Glomerular visceral epithelial cell (primary cell): ENCODE data around the gene MLKL.
"Not testable (repeated sequence)": the region's sequence is repeated elsewhere in the genome, so short reads cannot be mapped to it uniquely, and the experiment has no call there.

Source experiments
- DNase-seq: peaks from one replicate; pipeline ENCODE4 v3.0.0-alpha.2; 2016; ENCODE audit errors: extremely low spot score

Gene MLKL

DNA sequence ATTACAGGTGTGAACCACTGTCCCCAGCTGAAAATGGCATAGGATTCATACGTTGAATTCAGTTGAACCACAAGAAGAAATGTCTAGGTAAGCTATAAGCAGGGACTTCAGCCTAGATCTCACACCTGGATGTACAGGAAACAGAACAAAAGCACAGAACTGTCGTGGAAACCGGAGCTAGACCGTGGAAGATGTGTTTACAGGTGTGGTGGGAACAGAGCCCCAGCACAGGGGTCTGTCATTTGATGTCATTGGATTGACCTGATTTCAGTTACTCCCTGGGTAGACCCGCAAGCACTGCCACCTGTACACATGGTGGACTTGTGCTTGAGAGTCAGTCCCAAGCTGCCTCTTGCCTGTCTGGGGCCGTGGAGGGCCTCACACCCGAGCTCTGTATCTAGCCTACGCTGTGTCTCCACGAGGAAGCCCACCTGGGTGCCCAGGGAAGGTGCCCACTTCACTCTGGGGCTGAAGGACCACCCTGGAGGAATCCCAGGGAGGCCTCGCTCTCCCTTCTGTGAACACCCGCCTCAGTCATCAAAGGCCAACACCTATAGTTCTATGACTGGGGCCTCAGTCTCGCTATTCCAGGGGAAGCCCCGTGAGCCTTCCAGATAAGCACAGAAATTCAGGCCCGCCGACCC lies 32.2 kb upstream of the MLKL start:
- no peak for DNase-seq

DNA sequence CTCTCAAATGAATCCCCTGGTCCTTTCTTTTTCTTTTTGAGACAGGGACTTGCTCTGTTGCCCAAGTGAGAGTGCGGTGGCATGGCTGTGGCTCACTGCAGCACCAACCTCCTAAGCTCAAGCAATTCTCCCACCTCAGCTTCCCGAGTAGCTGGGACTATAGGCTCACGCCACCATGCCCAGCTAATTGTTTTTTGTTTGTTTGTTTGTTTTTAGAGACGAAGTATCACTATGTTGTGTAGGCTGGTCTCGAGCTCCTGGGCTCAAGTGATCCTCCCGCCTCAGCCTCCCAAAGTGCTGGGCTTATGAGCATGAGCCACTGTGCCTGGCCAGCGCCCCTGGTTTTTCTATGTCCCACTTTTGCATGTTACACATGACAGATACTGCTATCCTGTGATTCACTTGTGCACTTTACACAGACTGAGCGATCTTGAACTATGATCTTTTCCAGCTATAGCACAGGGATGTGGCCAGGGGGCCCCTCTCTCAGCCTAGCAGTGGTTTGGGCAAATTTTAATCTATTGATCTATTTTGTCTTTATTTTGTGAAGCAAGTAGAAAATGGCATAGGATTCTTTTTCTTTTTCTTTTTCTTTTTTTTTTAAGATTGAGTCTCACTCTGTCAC lies 31.3 kb upstream of the MLKL start:
- no peak for DNase-seq

DNA sequence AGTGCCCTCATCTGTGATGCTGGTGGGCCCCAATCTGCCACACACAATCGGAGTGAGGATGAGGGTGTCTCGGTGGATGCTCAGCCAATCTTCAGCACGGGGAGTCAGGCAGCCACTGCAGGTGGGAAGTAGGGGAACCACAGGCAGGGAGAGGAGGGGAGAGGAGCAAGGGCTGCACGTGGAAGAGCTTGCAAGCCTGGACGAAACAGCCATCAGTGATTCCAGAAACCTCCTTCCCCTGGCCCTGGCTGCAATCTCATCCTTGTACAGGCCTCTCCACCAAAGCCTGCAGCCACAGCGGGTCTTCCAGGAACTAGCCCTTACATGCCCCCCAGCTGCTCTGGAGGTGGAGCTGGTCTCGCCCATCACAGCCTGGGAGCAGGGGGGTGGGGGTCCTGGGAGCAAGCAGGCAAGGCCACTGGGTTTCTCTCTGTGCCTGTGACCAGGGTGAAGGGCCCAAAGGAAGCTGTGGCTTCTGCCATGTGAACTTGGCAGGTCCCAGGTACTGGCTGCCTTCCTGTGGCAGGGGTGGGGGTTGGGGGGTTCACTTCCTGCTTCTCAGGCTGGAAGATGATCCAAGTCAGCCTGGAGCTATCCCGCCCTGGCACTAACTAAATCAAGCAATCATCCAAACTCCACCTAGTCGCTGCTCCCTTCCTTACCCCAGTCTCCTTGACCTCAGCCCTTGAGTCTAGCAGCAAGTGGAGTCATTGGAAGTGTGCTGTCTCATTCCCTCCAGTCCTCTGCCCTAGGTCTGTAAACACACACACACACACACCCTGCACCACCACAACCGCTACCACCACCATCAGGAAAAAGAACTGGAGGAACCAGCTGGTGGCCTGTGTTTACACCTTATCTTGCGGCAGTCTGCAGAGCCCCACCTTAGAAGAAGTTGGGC lies 29.4 kb upstream of the MLKL start:
- DNase-seq, result no peak

DNA sequence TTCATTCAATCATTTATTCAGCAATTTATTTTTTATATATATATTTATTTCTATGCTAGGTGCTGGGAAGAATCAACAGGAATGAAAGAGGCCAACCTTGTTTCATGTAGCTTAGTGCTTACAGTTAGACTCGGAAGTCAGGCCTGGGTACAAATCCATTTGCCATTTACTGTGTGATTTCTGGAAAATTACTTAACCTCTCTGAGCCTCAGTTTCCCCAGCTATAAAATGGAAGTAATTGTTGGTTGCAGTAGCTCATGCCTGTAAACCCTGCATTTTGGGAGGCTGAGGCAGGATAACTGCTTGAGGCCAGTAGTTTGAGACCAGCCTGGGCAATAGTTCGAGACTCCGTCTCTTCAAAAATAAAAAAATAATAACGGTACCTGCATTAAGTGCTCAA lies 27.2 kb upstream of the MLKL start:
- no peak for DNase-seq

DNA sequence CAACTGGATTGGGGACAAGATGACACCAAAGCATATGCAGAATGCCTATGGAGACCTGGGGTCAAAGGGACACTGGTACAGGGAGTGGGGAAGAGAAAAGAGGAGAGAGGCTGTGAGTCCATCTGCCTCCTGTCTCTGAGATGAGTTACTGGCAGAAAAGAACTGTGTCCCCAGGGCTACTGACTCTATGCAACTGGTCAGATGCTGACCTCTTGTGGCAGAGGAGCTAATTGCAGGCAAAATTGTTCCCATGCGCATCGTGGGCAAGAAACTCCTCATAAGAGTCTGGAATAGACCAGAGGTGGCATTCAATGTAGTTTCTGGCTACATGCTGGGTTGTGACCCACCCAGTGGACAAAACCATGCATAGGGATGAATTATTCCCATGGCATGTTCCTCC lies 26.1 kb upstream of the MLKL start:
- no peak for DNase-seq

DNA sequence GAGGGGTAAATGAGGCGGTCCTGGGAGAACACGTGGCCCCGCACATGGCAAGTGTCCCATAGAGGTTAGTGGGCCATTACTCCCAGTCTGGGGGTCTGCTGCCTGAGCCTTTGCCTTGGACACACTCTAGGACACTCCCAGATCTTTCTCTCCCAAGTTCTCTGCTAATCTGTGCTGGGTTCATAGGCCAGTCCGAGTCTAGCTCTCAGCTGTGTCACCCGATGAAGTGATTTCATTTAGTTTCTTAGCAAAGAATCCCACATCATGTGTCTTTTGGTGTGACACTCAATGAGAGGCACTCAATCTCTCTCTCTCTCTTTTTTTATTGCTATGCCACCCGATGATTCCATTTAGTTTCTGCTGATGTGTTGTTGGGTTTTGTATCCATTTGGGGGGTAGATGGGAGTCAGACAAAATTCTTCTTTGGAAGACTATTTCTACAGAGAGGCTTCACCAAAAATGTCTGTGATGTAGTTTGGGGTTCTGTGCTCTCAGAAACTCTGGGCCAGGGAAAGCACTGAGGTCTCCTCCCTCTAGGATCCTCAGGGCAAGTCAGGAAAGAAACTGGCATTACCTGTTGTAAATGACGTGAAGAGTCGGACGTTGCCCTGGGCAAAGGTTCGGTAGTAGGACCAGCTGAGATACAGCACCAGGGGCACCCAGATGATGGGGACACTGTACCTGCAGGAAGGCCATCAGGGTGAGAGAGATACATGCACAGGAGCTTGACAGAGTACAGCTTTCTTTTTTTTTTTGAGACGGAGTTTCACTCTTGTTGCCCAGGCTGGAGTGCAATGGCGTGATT lies 25.2 kb upstream of the MLKL start:
- DNase-seq, result no peak

DNA sequence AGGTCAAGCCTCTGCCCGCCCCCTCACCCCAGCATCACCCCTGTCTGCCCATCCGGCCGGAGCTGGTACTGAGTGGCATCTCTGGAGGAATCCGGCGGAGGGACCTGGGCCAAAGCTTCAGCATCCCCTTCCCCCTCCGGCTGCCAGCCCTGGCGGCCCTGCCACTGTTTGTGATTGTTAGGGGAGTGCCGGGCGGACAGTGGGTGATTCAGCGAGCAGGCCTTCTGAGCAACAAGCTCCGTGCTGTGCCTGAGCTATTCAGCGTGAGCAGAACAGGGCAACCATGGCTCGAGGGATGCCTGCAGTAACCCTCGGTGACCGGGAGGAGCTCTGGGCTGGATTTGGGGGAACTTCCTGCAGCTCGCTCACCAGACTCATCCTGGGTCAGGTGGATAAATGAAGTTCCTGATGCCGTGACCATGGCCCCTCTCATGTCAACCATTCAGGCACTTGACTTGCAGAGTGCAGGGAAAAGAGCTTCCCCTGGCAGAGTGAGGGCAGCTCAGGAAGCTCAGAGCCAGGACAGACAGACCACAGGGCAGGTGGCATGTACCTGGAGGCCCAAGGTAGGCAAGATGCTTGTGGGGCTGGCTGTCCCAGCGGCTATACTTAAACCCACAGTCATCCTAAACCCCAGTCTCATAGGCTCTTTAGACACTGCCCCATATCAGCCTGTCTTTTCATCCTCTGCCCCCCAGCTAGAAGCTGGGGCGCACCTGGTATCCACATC lies 24.3 kb upstream of the MLKL start:
- DNase-seq, result peak; percentile 43

DNA sequence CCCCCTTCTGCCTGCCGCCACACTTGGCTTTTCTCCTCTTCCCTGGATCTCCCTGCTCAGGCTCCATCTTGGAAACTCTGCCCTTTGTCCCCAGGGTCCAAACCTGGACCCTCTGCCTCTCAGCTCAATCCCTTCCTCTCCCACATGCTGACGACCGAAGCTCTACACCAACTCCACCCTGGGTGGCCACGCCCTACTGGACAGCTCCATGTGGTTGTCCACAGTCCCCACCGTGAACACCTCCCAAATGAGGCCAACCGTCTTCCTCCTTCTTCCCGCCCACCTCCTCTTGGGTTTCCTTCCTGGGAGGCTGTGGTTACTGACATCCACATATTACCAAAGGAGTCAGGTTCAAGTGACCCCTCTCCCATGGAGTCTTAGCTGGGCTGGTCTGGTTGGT lies 22.6 kb upstream of the MLKL start:
- no peak for DNase-seq

DNA sequence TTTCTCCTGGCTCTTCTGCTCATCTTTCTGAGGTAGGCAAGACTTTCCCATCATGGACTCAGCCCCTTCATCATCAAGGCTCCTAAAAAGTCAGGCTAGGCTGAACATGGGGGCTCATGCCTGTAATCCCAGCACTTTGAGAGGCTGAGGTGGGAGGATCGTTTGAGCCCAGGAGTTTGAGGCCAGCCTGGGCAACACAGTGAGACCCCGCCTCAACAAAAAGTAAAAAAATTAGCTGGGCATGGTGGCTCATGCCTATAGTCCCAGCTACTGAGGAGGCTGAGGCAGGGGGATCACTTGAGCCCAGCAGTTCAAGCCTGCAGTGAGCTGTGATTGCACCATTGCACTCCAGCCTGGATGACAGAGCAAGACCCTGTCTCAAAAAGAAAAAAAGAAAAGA lies 21.5 kb upstream of the MLKL start:
- DNase-seq, result not testable (repeated sequence)

DNA sequence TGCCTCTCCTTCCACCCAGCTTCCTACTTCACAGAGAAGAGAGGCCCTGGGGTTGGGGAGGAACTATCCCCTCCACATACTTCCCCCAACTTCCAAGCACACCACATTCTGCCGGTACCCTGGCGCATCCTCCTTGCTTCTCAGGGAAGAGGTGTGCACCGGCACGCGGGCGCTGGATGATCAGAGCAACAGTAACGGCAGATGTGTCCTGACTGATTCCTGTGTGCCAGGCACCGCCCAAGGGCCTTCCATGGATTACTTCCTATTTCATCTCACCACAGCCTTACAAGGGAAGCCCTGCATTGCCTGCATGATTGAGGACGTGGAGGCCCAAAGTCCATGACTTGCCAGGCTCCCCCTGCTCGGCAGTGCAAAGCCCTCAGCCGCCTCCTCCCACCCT lies 21.1 kb upstream of the MLKL start:
- no peak for DNase-seq

DNA sequence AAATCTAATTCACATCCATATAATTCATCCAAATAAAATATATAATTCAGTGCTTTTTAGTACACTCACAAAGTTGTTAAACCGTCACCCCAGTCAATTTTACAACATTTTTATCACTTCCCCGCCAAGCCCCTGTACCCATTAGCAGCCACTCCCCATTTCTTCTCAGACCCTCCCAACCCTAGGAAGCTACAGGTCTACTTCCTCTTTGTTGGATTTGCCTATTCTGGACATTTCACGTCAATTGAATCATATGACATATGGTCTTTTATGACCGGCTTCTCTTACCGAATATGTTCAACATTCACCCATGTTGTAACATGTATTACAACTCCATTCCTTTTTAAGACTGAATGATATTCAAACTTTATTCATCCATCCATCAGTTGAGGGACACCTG lies 19.9 kb upstream of the MLKL start:
- DNase-seq, result no peak

DNA sequence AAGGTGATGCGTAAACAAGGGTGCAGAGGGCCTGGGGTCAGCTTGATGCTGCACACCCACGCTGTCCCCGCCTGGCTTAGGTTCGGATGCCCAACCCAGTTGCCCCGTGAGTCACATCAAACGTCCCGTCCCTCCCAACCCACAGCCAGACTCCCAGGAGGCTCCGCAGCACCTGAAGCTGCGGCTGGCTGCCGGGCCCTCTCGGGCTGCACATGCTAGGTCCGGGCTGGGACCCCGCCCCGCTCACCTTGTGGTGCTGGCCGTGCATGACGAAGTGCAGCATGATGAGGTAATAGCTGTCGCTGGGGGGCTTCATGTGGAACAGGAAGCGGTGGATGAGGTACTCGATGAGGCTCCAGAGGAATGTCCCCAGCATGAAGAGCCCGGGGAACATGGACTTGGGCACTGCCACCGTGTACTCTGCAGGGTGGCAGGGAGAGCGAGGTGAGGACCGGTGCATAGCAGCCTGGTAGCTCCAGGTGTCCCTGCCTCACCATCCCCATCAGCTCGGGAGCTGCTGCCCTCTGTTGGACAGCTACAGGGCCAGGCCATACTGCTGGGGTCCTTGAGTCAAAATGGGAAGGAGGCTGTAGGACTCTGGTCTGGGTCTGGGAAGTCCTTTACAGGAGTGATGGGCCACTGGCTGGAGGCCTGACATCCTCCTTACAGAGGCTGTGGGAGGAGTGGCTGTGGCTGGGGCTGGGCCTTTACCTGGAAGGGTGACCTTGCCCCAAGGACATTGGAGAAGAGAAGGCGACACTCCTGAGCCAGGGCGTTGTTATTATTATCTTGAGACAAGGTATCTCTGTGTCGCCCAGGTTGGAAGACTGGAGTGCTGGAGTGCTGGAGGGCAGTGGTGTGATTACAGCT lies 18.3 kb upstream of the MLKL start:
- no peak for DNase-seq

DNA sequence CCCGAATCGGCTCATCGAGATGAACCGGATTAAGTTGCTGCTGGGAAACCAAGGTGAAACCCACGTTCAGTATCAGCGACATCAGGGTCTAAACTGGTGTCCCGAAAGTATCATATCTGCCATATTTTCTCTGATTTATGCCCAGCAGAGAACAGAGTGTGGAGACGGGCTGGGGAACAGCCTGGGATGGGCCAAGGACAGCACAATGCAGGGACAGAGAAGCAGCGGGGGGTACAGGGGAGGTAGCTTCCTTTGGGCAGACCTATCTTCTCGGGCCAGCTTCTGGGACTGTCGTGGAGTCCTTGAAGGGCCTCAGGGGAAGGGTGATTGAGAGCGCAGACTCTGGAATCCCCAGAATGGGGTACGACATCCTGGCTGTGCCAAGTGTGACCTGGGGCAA lies 17.5 kb upstream of the MLKL start:
- DNase-seq, result no peak

DNA sequence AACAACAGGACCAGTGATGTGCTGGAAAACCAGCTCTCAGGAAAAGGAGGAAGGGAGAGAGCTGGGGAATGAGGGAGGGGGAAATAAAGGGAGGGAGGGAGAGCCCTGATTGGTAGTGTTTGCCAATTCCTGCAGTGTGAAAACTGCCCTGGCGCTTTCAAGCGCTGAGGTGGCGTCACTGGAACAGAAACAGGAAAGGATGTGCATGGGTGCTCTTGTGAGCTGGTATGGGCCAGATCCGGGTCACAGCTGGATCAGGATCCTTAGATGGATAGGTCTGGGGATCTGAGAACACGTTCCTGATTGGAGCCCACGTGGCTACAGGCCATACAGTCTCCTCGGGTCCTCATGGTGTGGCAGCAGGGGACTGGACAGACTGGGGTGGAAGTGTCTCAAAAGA lies 16.7 kb upstream of the MLKL start:
- no peak for DNase-seq

DNA sequence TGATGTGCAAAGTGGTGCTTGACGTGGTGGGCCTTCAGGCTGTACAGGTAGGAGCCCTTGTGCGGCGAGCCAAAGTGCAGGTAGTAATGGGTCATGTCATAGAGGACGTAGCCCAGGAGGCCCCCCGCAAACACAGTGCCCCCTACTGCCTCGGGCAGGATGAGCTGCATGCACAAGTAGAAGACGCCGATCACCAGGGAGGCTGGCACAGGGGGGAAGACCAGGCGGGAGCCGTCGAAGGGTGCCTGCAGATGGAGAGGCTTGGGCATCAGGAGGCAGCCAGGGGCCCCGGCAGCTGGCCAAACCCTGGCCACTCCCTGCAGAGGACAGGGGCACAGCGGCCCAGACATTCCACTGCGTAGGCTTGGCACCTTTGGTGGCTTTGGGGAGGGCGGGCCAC lies 15.7 kb upstream of the MLKL start:
- no peak for DNase-seq

DNA sequence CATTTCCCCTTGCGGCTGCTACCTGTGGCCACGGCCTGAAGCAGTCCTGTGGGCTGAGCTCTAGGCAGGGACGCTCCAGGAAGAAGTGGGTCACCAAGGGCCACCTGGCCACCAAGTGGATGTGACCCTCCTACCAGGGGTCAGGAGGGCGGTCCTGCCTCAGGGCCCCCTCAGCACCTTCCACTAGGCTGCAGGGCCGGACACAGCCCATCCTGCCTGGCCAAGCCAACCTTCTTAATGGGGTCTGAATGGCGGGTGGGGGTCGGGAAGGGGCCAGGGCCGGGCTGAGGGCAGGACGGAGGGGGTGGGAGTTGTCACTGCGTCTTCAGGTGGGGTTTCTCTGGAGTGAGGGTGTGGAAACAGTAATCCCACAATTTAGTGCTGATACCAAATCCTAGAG lies 13.2 kb upstream of the MLKL start:
- no peak for DNase-seq

DNA sequence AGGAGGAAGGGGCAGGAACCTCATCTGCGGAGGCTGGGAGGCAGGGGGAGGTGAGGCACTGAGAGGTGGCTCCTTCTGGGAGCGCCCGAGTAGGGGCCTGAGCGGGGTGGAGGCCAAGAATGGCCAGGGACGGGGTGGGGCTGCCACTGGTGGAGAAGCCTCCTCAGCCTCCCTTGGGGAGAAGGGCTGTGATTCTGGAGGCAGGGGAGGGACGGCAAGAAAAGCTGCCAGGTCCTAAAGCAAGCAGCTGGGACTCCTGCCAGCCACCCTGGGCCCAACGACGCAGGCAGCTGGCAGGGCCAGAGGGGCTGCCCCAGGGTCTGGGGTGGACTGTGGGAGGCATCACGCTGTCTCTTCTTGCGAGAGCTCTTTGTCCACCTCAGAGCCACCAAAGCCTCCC lies 12.7 kb upstream of the MLKL start:
- DNase-seq, result no peak

DNA sequence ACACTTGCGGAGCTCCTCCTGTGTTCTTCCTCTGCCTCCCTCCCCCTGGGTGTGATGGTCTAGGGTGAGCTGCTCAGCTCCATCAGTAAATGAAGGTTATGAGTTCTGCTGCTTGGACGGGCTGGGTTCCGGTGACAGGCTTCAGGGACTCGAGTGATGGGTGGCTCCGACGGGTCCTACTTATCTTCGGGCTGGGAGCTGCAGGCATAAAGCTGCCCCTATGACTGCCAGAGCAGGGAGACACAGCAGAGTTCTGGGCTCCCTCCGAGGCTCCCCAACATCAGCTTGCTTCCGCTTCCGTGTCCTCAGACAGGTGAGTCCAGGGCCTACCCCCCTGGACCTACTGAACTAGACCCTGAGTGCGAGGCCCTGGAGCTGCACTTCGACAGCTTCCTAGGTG lies 11.3 kb upstream of the MLKL start:
- DNase-seq, result no peak

DNA sequence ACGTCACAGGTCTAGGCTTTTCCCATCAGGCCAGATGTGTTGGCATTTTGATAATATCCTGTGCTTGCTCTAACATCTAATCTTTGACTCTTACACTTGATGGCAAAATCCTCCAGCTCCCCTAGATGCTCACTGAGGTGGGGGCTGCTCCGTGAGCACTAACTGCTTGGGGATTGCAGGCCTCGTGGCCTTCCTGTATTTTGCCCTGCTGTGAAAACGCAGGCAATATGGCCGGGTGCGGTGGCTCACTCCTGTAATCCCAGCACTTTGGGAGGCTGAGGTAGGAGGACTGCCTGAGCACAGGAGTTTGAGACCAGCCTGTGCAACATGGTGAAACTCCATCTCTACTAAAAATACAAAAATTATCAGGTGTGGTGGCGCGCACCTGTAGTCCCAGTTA lies 9.7 kb upstream of the MLKL start:
- no peak for DNase-seq

DNA sequence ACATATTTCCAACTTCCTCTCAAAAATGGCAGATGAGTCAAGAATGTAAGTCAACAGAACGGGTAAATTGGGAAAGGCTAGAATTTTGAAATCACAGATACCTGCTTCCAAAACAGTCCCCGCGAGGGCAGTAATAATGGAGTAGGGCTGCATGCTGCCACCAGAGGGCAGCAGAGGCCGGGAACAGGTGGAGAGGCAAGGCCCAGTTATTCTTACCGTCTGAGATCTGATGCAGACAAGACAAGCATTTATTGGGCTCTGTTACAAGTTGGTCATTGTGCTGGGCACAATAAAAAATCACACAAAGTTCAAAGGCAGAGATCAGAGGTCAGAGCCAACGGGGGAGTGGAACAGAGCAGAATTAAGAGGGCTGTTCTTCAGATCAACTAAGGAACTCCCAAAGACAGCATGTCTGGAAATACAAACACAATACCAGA lies 8.8 kb upstream of the MLKL start:
- peak; percentile 74 for DNase-seq

DNA sequence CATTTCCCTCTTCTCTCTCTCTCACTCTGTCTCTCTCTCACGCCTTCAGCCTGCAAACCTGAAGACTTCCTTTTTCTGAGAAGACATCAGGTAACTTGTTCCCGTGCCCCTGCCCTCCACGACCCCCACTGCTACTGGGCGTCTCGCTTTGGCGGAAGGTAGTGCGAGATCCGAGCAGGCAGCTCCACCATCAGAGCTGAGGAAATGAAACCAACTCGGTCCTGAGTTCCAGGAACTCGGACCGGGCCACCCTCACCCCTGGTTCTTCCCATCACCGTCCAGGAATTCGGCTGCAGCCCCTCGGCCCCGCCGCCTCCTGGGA lies 585 bp downstream of the MLKL start:
- DNase-seq, result peak; percentile 4
